C4-2B (cell line): ENCODE results near the gene IL17C.
A peak's percentile ranks its signal among the peaks of the same experiment; 100 is the strongest.

Experiments used
- H3K27ac ChIP-seq: fragments of 450-650 bp; 2 replicates; pipeline ENCODE4 v1.5.1; 2017
- CTCF ChIP-seq: fragments of 450-650 bp; conservative IDR thresholded peaks from 2 replicates; pipeline ENCODE4 v1.5.1; 2017; ENCODE audit warnings: mild to moderate bottlenecking
- ZFX ChIP-seq: fragments of 450-650 bp; IDR thresholded peaks from 2 replicates; pipeline ENCODE4 v1.6.1; 2017

IL17C gene

GRCh38 chr16:88638323-88639230, at the start of gene IL17C:
TSS of gene IL17C (plus strand) at chr16:88638572. CDS start at chr16:88638642, 70 bp downstream.
- no peak for TF ChIP-seq ZFX
- H3K27ac ChIP-seq = peak within 1 kb of the TSS; percentile 50; the same call in 1 of the 2 replicates

GRCh38 chr16:88588754-88589153, 49.6 kb upstream of the IL17C start:
- TF ChIP-seq ZFX (no peak), CTCF (no peak)
- H3K27ac ChIP-seq = no peak overlapping the region

GRCh38 chr16:88589441-88589840, 48.9 kb upstream of the IL17C start:
- H3K27ac ChIP-seq = no peak overlapping the region
- TF ChIP-seq ZFX (no peak), CTCF (no peak)

- H3K27ac ChIP-seq = no peak overlapping the region
- TF ChIP-seq CTCF (no peak), ZFX (no peak)
Measured at GRCh38 chr16:88591577-88592021, 46.8 kb upstream of the IL17C start.

GRCh38 chr16:88593061-88593460, 45.3 kb upstream of the IL17C start:
- H3K27ac ChIP-seq = no peak overlapping the region
- no peak for TF ChIP-seq ZFX

GRCh38 chr16:88593489-88593888, 44.9 kb upstream of the IL17C start:
- TF ChIP-seq CTCF (no peak), ZFX (no peak)
- no peak overlapping the region for H3K27ac ChIP-seq

GRCh38 chr16:88593910-88594309, 44.5 kb upstream of the IL17C start:
- no peak overlapping the region for H3K27ac ChIP-seq
- TF ChIP-seq CTCF (no peak), ZFX (no peak)

- TF ChIP-seq CTCF (no peak), ZFX (no peak)
- no peak overlapping the region for H3K27ac ChIP-seq
Measured at GRCh38 chr16:88595101-88595500, 43.3 kb upstream of the IL17C start.
